SU-DHL-6 (cell line): ENCODE results near the gene ITPR1.

Experiments
- H2AFZ ChIP-seq: fragments of 200-600 bp; sonication (generic); 2 replicates; pipeline ENCODE4 v1.6.1; 2014; ENCODE audit warnings: low read depth, mild to moderate bottlenecking, moderate library complexity, mixed read lengths, antibody characterized with exemption, low read length; ENCODE audit not compliant: severe bottlenecking
- H3F3A ChIP-seq: fragments of 200-600 bp; shearing (Covaris generic); 2 replicates; pipeline ENCODE4 v1.6.0; 2016; ENCODE audit warnings: antibody characterized with exemption, mild to moderate bottlenecking; ENCODE audit not compliant: insufficient read depth
- H3K27ac ChIP-seq: fragments of 200-600 bp; sonication (generic); 2 replicates; pipeline ENCODE4 v1.5.1; 2016; ENCODE audit warnings: low read depth, mild to moderate bottlenecking, low read length, moderate library complexity, mixed read lengths
- H3K27me3 ChIP-seq: fragments of 200-600 bp; sonication (generic), shearing (Covaris generic); 2 replicates; pipeline ENCODE4 v1.6.0; 2014; ENCODE audit warnings: mild to moderate bottlenecking, low read length
- H3K36me3 ChIP-seq: fragments of 200-600 bp; sonication (generic); 2 replicates; pipeline ENCODE4 v1.6.1; 2014; ENCODE audit warnings: mild to moderate bottlenecking, low read length, mixed read lengths
- H3K4me2 ChIP-seq: fragments of 300-600, 200-600 bp; shearing (Covaris generic), sonication (generic); 2 replicates; pipeline ENCODE4 v1.6.0; 2014; ENCODE audit warnings: low read length, low read depth, mild to moderate bottlenecking; ENCODE audit not compliant: poor library complexity, severe bottlenecking
- H3K4me3 ChIP-seq: fragments of 200-600 bp; sonication (generic); 2 replicates; pipeline ENCODE4 v1.5.1; 2014; ENCODE audit warnings: antibody characterized with exemption, low read length, mild to moderate bottlenecking, mixed read lengths; ENCODE audit not compliant: insufficient read depth, poor library complexity, severe bottlenecking
- H3K79me2 ChIP-seq: fragments of 200-600 bp; sonication (generic); 2 replicates; pipeline ENCODE4 v1.6.1; 2014; ENCODE audit warnings: mild to moderate bottlenecking, low read length, moderate library complexity; ENCODE audit not compliant: insufficient read depth
- H3K9ac ChIP-seq: fragments of 200-600 bp; sonication (generic); 2 replicates; pipeline ENCODE4 v1.7.0; 2014; ENCODE audit warnings: mild to moderate bottlenecking, low read length
- H3K9me2 ChIP-seq: fragments of 200-600 bp; sonication (generic); replicated peaks from 2 replicates; pipeline ENCODE4 v1.6.1; 2014; ENCODE audit warnings: low read length; ENCODE audit not compliant: insufficient read depth
- H3K9me3 ChIP-seq: fragments of 200-600 bp; sonication (generic); 2 replicates; pipeline ENCODE4 v1.6.1; 2014; ENCODE audit warnings: low read length, mixed read lengths; ENCODE audit not compliant: insufficient read depth
- H4K20me1 ChIP-seq: fragments of 200-600 bp; sonication (generic); 2 replicates; pipeline ENCODE4 v1.6.1; 2014; ENCODE audit warnings: low read depth, mild to moderate bottlenecking, antibody characterized with exemption, low read length, moderate library complexity, mixed read lengths
- CTCF ChIP-seq: fragments of 200-600 bp; sonication (generic); IDR thresholded peaks from one replicate; pipeline ENCODE4 v1.5.1; 2017; ENCODE audit warnings: antibody characterized with exemption, mild to moderate bottlenecking, low read length, moderate library complexity; ENCODE audit not compliant: insufficient read depth, poor library complexity, severe bottlenecking
- EZH2phosphoT487 ChIP-seq: fragments of 200-600 bp; sonication (generic), shearing (Covaris generic); conservative IDR thresholded peaks from 2 replicates; pipeline ENCODE4 v1.6.1; 2018; ENCODE audit warnings: mild to moderate bottlenecking, antibody characterized with exemption, low read length, moderate library complexity, mixed read lengths

ITPR1 gene

GRCh38 chr3:4523710-4524698 is 30.9 kb downstream of the ITPR1 start:
- no peak overlapping the region for H3K27ac ChIP-seq
- no peaks in the 10 kb centered on the region for H3K79me2 ChIP-seq
- H3K4me3 ChIP-seq: no peak overlapping the region
- no peaks in the 10 kb centered on the region for H3F3A ChIP-seq
- H3K27me3 ChIP-seq: no peaks in the 10 kb centered on the region
- H4K20me1 ChIP-seq: no peaks in the 10 kb centered on the region
- H3K36me3 ChIP-seq: no peaks in the 10 kb centered on the region
- no peaks in the 10 kb centered on the region for H3K9me2 ChIP-seq
- TF ChIP-seq CTCF (no peak), EZH2phosphoT487 (no peak)
- no peaks in the 10 kb centered on the region for H3K9me3 ChIP-seq
- no peak overlapping the region for H3K4me2 ChIP-seq
- no peak overlapping the region for H3K9ac ChIP-seq
- H2AFZ ChIP-seq: no peak overlapping the region

- no peaks in the 10 kb centered on the region for H3K9me2 ChIP-seq
- no peak overlapping the region for H3K27ac ChIP-seq
- H3K9ac ChIP-seq: no peak overlapping the region
- H3K27me3 ChIP-seq: no peaks in the 10 kb centered on the region
- TF ChIP-seq EZH2phosphoT487 (no peak), CTCF (no peak)
- no peaks in the 10 kb centered on the region for H3K79me2 ChIP-seq
- H2AFZ ChIP-seq: no peak overlapping the region
- H3K4me3 ChIP-seq: no peak overlapping the region
- H3K4me2 ChIP-seq: no peak overlapping the region
- no peaks in the 10 kb centered on the region for H3F3A ChIP-seq
- H3K9me3 ChIP-seq: no peaks in the 10 kb centered on the region
- no peaks in the 10 kb centered on the region for H3K36me3 ChIP-seq
- H4K20me1 ChIP-seq: no peaks in the 10 kb centered on the region
These were observed 32.5 kb downstream of the ITPR1 start for GRCh38 chr3:4525560-4526223.

- Histone ChIP-seq H2AFZ (no peak overlapping the region), H3K9me3 (no peaks in the 10 kb centered on the region), H3K4me3 (no peak overlapping the region), H3K4me2 (no peak overlapping the region), H3K9me2 (no peaks in the 10 kb centered on the region), H3F3A (no peaks in the 10 kb centered on the region), H3K27ac (no peak overlapping the region), H4K20me1 (no peaks in the 10 kb centered on the region), H3K27me3 (no peaks in the 10 kb centered on the region), H3K9ac (no peak overlapping the region), H3K36me3 (no peaks in the 10 kb centered on the region), H3K79me2 (no peaks in the 10 kb centered on the region)
- no peak for TF ChIP-seq CTCF
These were observed 35.2 kb downstream of the ITPR1 start for GRCh38 chr3:4528320-4528719.
